Smooth muscle cell (in vitro differentiated cells): Measurements from ENCODE around the gene EDIL3. TPM values are rescaled to one million over a fixed set of nuclear protein-coding genes. Genes with fewer than 3 reads are reported as not detected.

Source experiments
- DNase-seq: peaks from one replicate; lab custom pipeline; 2025; ENCODE audit not compliant: unreplicated experiment; lab: John Stamatoyannopoulos, UW
- H2AFZ ChIP-seq: fragments of 200-600 bp; sonication (generic); 2 replicates; pipeline ENCODE4 v1.6.0; 2016; ENCODE audit warnings: antibody characterized with exemption, low read depth, mild to moderate bottlenecking
- H3F3A ChIP-seq: fragments of 200-600 bp; sonication (generic); 2 replicates; pipeline ENCODE4 v1.6.0; 2017; ENCODE audit warnings: antibody characterized with exemption, low read depth
- H3K27ac ChIP-seq: fragments of 200-600 bp; sonication (generic); 2 replicates; pipeline ENCODE4 v1.5.1; 2016; ENCODE audit warnings: low read depth, mild to moderate bottlenecking
- H3K27me3 ChIP-seq: fragments of 200-600 bp; sonication (generic); 2 replicates; pipeline ENCODE4 v1.6.1; 2016; ENCODE audit warnings: low read depth, mild to moderate bottlenecking
- H3K36me3 ChIP-seq: fragments of 200-600 bp; sonication (generic); 2 replicates; pipeline ENCODE4 v1.5.1; 2016; ENCODE audit warnings: low read depth
- H3K4me1 ChIP-seq: fragments of 200-600 bp; sonication (generic); 2 replicates; pipeline ENCODE4 v1.5.1; 2016; ENCODE audit warnings: low read depth
- H3K4me2 ChIP-seq: fragments of 200-600 bp; sonication (generic); 2 replicates; pipeline ENCODE4 v1.6.0; 2016; ENCODE audit warnings: mild to moderate bottlenecking
- H3K4me3 ChIP-seq: fragments of 200-600 bp; sonication (generic); 2 replicates; pipeline ENCODE4 v1.5.1; 2016; ENCODE audit warnings: mild to moderate bottlenecking
- H3K79me2 ChIP-seq: fragments of 200-600 bp; sonication (generic); 2 replicates; pipeline ENCODE4 v1.6.0; 2016; ENCODE audit warnings: low read depth, mild to moderate bottlenecking
- H3K9ac ChIP-seq: fragments of 200-600 bp; sonication (generic); 2 replicates; pipeline ENCODE4 v1.6.0; 2016; ENCODE audit warnings: low read depth
- H3K9me3 ChIP-seq: fragments of 200-600 bp; sonication (generic); replicated peaks from 2 replicates; pipeline ENCODE4 v1.5.1; 2016; ENCODE audit warnings: low read depth
- H4K20me1 ChIP-seq: fragments of 200-600 bp; sonication (generic); 2 replicates; pipeline ENCODE4 v1.6.0; 2016; ENCODE audit warnings: low read depth
- WGBS: methylation state at CpG from one replicate; pipeline ENCODE4 v1.1.7; 2016; ENCODE audit warnings: low lambda C conversion rate; 5-methylcytosine and 5-hydroxymethylcytosine counted together
- polyA plus RNA-seq: library from polyadenylated mRNA; unstranded; fragments of >200 nt; fragmentation: Nextera tagmentation; extraction: Ambion mirVana; gene quantifications from 2 replicates; pipeline ENCODE4 v1.2.1, GENCODE V29; 2016
- total RNA-seq: library from RNA; depleted of rRNA; stranded (reverse); fragments of >200 nt; gene quantifications from 2 replicates; pipeline ENCODE4 v1.2.3, GENCODE V29; 2014
- TF ChIP-seq, protein P1 (sequence below): fragments of 200-600 bp; sonication (generic); IDR thresholded peaks from 2 replicates; pipeline ENCODE4 v1.5.1; 2017; ENCODE audit warnings: borderline replicate concordance, mild to moderate bottlenecking, antibody characterized with exemption; ENCODE audit not compliant: insufficient read depth, poor library complexity, severe bottlenecking

EDIL3 gene
- total and polyA plus RNA-seq, 2 experiments from 2014 or later = 98.4 to 119 TPM

DNA sequence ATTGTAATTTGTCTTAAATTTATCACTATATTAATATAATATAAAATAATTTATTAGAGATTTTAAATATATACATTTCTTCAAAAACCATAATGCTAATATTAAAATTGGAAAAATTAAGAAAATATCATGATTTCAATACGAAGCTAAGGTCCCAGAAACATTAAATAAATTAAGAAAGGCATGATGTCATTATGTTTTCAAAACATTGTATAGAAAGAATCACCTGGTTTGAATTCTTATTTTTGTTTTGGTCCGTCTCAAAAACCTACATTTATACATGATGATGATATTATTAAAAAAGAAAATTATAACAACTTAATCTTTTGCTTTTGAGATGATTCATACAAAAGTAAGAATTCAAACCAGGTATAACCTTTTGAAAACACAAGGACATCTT lies 8.2 kb upstream of the EDIL3 start:
- H4K20me1 ChIP-seq = no peaks in the 10 kb centered on the region
- H2AFZ ChIP-seq = no peak overlapping the region
- no peaks in the 10 kb centered on the region for H3K27me3 ChIP-seq
- H3K4me1 ChIP-seq = no peaks in the 10 kb centered on the region
- TF ChIP-seq, protein P1, sequence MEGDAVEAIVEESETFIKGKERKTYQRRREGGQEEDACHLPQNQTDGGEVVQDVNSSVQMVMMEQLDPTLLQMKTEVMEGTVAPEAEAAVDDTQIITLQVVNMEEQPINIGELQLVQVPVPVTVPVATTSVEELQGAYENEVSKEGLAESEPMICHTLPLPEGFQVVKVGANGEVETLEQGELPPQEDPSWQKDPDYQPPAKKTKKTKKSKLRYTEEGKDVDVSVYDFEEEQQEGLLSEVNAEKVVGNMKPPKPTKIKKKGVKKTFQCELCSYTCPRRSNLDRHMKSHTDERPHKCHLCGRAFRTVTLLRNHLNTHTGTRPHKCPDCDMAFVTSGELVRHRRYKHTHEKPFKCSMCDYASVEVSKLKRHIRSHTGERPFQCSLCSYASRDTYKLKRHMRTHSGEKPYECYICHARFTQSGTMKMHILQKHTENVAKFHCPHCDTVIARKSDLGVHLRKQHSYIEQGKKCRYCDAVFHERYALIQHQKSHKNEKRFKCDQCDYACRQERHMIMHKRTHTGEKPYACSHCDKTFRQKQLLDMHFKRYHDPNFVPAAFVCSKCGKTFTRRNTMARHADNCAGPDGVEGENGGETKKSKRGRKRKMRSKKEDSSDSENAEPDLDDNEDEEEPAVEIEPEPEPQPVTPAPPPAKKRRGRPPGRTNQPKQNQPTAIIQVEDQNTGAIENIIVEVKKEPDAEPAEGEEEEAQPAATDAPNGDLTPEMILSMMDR = no peak
- no peak overlapping the region for H3K4me2 ChIP-seq
- DNase-seq = no peak
- WGBS = 98% methylated on average over 2 of the region's 2 CpGs
- H3K4me3 ChIP-seq = no peak overlapping the region
- H3K9ac ChIP-seq = no peak overlapping the region
- no peaks in the 10 kb centered on the region for H3K9me3 ChIP-seq
- no peak overlapping the region for H3K27ac ChIP-seq
- no peaks in the 10 kb centered on the region for H3F3A ChIP-seq
- no peaks in the 10 kb centered on the region for H3K36me3 ChIP-seq
- no peaks in the 10 kb centered on the region for H3K79me2 ChIP-seq

DNA sequence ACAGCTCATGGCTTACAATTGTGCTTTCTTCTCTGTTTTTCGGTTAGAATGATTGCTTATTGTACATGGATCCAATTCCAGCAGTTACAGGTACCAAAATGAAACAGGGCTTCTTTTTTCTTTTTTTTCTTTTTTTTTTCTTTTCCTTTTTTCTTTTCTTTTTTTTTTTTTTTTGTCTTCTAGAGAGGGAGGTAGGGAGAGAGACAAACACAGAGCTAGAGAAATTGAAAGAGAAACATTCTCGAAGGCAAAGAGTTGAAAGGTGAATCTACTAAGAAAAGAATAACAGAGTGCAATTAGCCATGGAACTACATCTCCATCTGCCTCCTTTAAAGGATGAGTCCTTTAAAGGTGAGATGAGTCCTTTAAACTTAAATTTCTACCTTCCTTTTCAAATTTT lies 1.0 kb upstream of the EDIL3 start:
- no peak for DNase-seq
- Histone ChIP-seq H3K4me3 (peak overlapping the region; percentile 78), H4K20me1 (no peaks in the 10 kb centered on the region), H3K79me2 (peaks cover 17% of the 10 kb centered on the region), H3F3A (no peaks in the 10 kb centered on the region), H3K9me3 (no peaks in the 10 kb centered on the region), H3K4me2 (peak overlapping the region; percentile 98), H3K27ac (no peak overlapping the region), H3K36me3 (no peaks in the 10 kb centered on the region), H3K4me1 (peaks cover 22% of the 10 kb centered on the region), H2AFZ (no peak overlapping the region), H3K27me3 (no peaks in the 10 kb centered on the region), H3K9ac (no peak overlapping the region)
- TF ChIP-seq, protein P1 = no peak
- WGBS = 58% methylated on average over 2 of the region's 2 CpGs

DNA sequence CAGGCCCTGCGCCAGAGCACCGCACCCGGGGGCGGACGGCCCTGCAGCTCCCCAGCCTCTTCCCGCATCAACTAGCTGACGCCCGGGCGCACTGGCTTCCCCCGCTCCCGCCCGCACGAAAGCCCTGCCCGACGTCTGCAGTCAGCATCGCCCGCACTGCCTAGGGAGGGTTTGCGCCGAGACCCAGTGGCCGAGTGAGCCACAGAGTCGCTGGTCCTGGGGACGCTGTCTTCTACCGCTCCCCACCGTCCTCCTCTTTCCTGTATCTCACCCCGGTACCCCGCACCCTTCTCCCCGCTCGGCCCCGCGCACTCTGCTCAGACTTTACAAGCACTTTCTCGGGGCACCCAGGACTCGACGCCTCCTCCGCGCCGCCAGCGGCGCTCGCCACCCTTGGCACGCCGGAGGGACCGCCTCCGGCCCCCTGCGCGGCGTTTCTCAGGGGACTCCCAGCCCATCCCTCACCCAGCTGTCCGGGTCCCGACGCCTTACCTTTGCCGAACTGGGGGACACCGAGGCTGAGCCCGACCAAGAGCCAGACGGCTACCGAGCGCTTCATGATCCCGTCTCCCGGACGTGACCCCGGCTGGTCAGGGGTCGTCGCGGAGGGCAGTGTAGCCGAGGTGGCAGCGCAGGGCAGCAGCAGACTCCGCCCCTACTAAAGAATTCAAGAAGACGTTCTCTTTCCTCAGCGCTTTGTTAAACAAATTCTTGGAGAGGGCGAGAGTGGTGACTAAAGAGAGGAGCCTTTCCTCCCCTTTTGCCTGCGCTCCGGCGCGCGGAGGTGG lies 670 bp downstream of the EDIL3 start:
- DNase-seq = peak; percentile 38
- H3K79me2 ChIP-seq = peaks cover 24% of the 10 kb centered on the region
- TF ChIP-seq, protein P1 = no peak

More for the DNA sequence above, 670 bp downstream of the EDIL3 start:
- H3K4me2 ChIP-seq = peak overlapping the region; percentile 98
- peak overlapping the region; percentile 58 for H3K27ac ChIP-seq
- H3K27me3 ChIP-seq = no peaks in the 10 kb centered on the region
- no peaks in the 10 kb centered on the region for H4K20me1 ChIP-seq
- peak overlapping the region; percentile 46 for H3K9ac ChIP-seq
- no peaks in the 10 kb centered on the region for H3F3A ChIP-seq
- no peaks in the 10 kb centered on the region for H3K9me3 ChIP-seq
- under 1% methylated on average over 45 of the region's 73 CpGs for WGBS
- peak overlapping the region; percentile 96 for H2AFZ ChIP-seq
- peak overlapping the region; percentile 78 for H3K4me3 ChIP-seq
- peaks cover 24% of the 10 kb centered on the region for H3K4me1 ChIP-seq
- H3K36me3 ChIP-seq = no peaks in the 10 kb centered on the region
